Panc1 (cell line): ENCODE results near the gene CRYBG1.

Source experiments
- POLR2AphosphoS5 ChIP-seq: IDR thresholded peaks from 2 replicates; pipeline ENCODE4 v1.6.1; 2012; ENCODE audit warnings: mild to moderate bottlenecking, low read depth, low read length, moderate library complexity
- SIN3A ChIP-seq: IDR thresholded peaks from 2 replicates; pipeline ENCODE4 v1.6.1; 2012; ENCODE audit warnings: low read depth, mild to moderate bottlenecking, low read length, moderate library complexity, borderline replicate concordance; ENCODE audit not compliant: insufficient read depth
- TCF7L2 ChIP-seq: IDR thresholded peaks from 2 replicates; pipeline ENCODE4 v1.6.1; 2011; ENCODE audit warnings: mild to moderate bottlenecking, low read depth, low read length, inconsistent platforms
- TF ChIP-seq, protein P1 (sequence below): fragments of 450-650 bp; IDR thresholded peaks from 2 replicates; pipeline ENCODE4 v1.5.1; 2017; ENCODE audit warnings: mild to moderate bottlenecking
- TF ChIP-seq, protein P2 (sequence below), 2 experiments: IDR thresholded peaks; 2 replicates each; pipeline ENCODE4 v1.6.1; 2011 to 2012; ENCODE audit warnings: low read depth in 2 of 2, control low read depth in 1 of 2, low read length in 1 of 2, mild to moderate bottlenecking in 1 of 2, moderate library complexity in 1 of 2; ENCODE audit not compliant: insufficient read depth in 1 of 2

DNA sequence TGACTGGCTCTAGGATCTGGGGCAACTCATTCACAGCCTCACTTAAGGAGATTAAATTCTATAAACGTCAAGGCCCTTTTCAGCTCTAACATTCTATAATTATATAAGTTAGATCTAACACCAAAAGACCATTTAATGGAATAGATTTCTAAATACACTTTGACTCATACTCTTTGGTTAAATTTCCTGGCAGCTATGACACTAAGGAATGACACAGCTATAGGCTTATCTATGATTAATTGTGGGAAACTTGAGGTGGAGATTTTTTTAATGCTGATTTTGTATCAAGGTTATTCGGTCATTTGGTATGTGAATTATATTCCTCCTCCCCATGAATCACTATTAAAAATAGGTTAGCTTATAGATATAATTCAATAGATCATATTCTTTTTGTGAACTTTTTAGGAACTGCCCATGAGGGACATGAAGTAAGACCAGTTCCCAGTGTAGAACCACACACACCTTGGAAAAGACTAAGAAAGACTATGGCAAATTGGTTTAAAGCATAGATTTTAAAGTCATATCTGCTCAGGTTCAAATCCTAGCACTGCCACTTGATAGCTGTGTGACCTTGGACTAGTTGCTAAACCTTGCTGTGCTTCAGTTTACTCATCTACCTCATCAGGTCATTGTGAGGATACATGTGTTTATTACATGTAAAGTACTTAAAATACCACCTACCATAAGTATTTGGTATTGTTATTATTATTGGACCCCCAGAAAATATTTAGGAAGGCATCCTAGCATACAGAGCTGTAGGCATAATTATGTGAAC lies 116.0 kb downstream of the CRYBG1 start:
- no peak for TF ChIP-seq TCF7L2
- no peak for TF ChIP-seq POLR2AphosphoS5
- TF ChIP-seq, protein P1, sequence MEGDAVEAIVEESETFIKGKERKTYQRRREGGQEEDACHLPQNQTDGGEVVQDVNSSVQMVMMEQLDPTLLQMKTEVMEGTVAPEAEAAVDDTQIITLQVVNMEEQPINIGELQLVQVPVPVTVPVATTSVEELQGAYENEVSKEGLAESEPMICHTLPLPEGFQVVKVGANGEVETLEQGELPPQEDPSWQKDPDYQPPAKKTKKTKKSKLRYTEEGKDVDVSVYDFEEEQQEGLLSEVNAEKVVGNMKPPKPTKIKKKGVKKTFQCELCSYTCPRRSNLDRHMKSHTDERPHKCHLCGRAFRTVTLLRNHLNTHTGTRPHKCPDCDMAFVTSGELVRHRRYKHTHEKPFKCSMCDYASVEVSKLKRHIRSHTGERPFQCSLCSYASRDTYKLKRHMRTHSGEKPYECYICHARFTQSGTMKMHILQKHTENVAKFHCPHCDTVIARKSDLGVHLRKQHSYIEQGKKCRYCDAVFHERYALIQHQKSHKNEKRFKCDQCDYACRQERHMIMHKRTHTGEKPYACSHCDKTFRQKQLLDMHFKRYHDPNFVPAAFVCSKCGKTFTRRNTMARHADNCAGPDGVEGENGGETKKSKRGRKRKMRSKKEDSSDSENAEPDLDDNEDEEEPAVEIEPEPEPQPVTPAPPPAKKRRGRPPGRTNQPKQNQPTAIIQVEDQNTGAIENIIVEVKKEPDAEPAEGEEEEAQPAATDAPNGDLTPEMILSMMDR, result no peak
- no peak for TF ChIP-seq SIN3A
- TF ChIP-seq, protein P2, sequence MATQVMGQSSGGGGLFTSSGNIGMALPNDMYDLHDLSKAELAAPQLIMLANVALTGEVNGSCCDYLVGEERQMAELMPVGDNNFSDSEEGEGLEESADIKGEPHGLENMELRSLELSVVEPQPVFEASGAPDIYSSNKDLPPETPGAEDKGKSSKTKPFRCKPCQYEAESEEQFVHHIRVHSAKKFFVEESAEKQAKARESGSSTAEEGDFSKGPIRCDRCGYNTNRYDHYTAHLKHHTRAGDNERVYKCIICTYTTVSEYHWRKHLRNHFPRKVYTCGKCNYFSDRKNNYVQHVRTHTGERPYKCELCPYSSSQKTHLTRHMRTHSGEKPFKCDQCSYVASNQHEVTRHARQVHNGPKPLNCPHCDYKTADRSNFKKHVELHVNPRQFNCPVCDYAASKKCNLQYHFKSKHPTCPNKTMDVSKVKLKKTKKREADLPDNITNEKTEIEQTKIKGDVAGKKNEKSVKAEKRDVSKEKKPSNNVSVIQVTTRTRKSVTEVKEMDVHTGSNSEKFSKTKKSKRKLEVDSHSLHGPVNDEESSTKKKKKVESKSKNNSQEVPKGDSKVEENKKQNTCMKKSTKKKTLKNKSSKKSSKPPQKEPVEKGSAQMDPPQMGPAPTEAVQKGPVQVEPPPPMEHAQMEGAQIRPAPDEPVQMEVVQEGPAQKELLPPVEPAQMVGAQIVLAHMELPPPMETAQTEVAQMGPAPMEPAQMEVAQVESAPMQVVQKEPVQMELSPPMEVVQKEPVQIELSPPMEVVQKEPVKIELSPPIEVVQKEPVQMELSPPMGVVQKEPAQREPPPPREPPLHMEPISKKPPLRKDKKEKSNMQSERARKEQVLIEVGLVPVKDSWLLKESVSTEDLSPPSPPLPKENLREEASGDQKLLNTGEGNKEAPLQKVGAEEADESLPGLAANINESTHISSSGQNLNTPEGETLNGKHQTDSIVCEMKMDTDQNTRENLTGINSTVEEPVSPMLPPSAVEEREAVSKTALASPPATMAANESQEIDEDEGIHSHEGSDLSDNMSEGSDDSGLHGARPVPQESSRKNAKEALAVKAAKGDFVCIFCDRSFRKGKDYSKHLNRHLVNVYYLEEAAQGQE (IDR thresholded peaks at IDR 0.05; ENCODE audit: insufficient read depth in 1 of 2, low read depth in 2 of 2, low read length in 1 of 2), result no peak
